ENCODE measurements around the gene NOL8. TPM values are rescaled to one million over a fixed set of nuclear protein-coding genes. Genes with fewer than 3 reads are reported as not detected.

Gene NOL8
- total RNA-seq, 4 donors from 2014 or later = 21.8 to 80.1 (median 33.9) TPM

- H3K36me3 ChIP-seq = peaks cover 20% of the 10 kb centered on the region
- H3K9me3 ChIP-seq = no peaks in the 10 kb centered on the region
- peak overlapping the region; percentile 81 for H3K4me3 ChIP-seq
- TF ChIP-seq POLR2AphosphoS5 (IDR thresholded peaks at IDR 0.05) = no peak
- TF ChIP-seq EP300 (IDR thresholded peaks at IDR 0.05) = no peak
- no peak for TF ChIP-seq POLR2A (IDR thresholded peaks at IDR 0.05)
- TF ChIP-seq CTCF (IDR thresholded peaks at IDR 0.05) = no peak
- H3K4me1 ChIP-seq = peaks cover 39% of the 10 kb centered on the region
- 39% methylated on average over 8 of the region's 8 CpGs for WGBS
- no peaks in the 10 kb centered on the region for H3K27me3 ChIP-seq
- DNase-seq (ENCODE audit: low spot score in 2 of 2) = no peak
- H3K27ac ChIP-seq = peak overlapping the region; percentile 85
These were observed 32.6 kb downstream of the NOL8 start for GRCh38 chr9:92292338-92293074.

GRCh38 chr9:92291577-92291976 is 33.6 kb downstream of the NOL8 start:
- TF ChIP-seq POLR2A (IDR thresholded peaks at IDR 0.05) (no peak), POLR2AphosphoS5 (IDR thresholded peaks at IDR 0.05) (no peak), CTCF (IDR thresholded peaks at IDR 0.05) (no peak), EP300 (IDR thresholded peaks at IDR 0.05) (no peak)

GRCh38 chr9:92290785-92291429 is 34.2 kb downstream of the NOL8 start:
- Histone ChIP-seq H3K27me3 (no peaks in the 10 kb centered on the region), H3K36me3 (peaks cover 25% of the 10 kb centered on the region), H3K27ac (no peak overlapping the region), H3K4me3 (no peak overlapping the region), H3K9me3 (no peaks in the 10 kb centered on the region), H3K4me1 (peaks cover 35% of the 10 kb centered on the region)
- no peak for DNase-seq (ENCODE audit: low spot score in 2 of 2)
- TF ChIP-seq POLR2A (IDR thresholded peaks at IDR 0.05) (no peak), POLR2AphosphoS5 (IDR thresholded peaks at IDR 0.05) (no peak), CTCF (IDR thresholded peaks at IDR 0.05) (no peak), EP300 (IDR thresholded peaks at IDR 0.05) (no peak)
- WGBS = 79% methylated on average over 1 of the region's 1 CpG

More at GRCh38 chr9:92291577-92291976, 33.6 kb downstream of the NOL8 start:
- 59% methylated on average over 2 of the region's 2 CpGs for WGBS
- no peak overlapping the region for H3K27ac ChIP-seq
- peaks cover 19% of the 10 kb centered on the region for H3K36me3 ChIP-seq
- H3K4me3 ChIP-seq = no peak overlapping the region
- no peaks in the 10 kb centered on the region for H3K27me3 ChIP-seq
- no peaks in the 10 kb centered on the region for H3K9me3 ChIP-seq
- H3K4me1 ChIP-seq = peaks cover 39% of the 10 kb centered on the region
- no peak for DNase-seq (ENCODE audit: low spot score in 2 of 2)

GRCh38 chr9:92289708-92290390 is 35.3 kb downstream of the NOL8 start:
- Histone ChIP-seq H3K4me3 (no peak overlapping the region), H3K4me1 (peaks cover 26% of the 10 kb centered on the region), H3K9me3 (no peaks in the 10 kb centered on the region), H3K36me3 (peaks cover 35% of the 10 kb centered on the region), H3K27ac (no peak overlapping the region), H3K27me3 (no peaks in the 10 kb centered on the region)
- DNase-seq (ENCODE audit: low spot score in 2 of 2) = no peak
- 93% methylated on average over 5 of the region's 5 CpGs for WGBS
- TF ChIP-seq POLR2A (IDR thresholded peaks at IDR 0.05) = no peak
- TF ChIP-seq EP300 (IDR thresholded peaks at IDR 0.05) = no peak
- TF ChIP-seq POLR2AphosphoS5 (IDR thresholded peaks at IDR 0.05) = no peak
- TF ChIP-seq CTCF (IDR thresholded peaks at IDR 0.05) = no peak

GRCh38 chr9:92279302-92279701 is 45.8 kb downstream of the NOL8 start:
- no peaks in the 10 kb centered on the region for H3K4me1 ChIP-seq
- peaks cover 91% of the 10 kb centered on the region for H3K36me3 ChIP-seq
- H3K27me3 ChIP-seq = no peaks in the 10 kb centered on the region
- H3K27ac ChIP-seq = no peak overlapping the region
- H3K4me3 ChIP-seq = no peak overlapping the region
- no peaks in the 10 kb centered on the region for H3K9me3 ChIP-seq
- no peak for TF ChIP-seq CTCF (IDR thresholded peaks at IDR 0.05)
- TF ChIP-seq POLR2A (IDR thresholded peaks at IDR 0.05) = no peak
- no peak for TF ChIP-seq EP300 (IDR thresholded peaks at IDR 0.05)
- no peak for TF ChIP-seq POLR2AphosphoS5 (IDR thresholded peaks at IDR 0.05)
- DNase-seq (ENCODE audit: low spot score in 2 of 2) = no peak
- WGBS = 93% methylated on average over 1 of the region's 1 CpG
